DOHH2 (cell line): ENCODE data around the gene SOHLH2.

ENCODE experiments used
- H3F3A ChIP-seq: fragments of 200-600 bp; sonication (generic), shearing (Covaris generic); 2 replicates; pipeline ENCODE4 v1.6.0; 2016; ENCODE audit warnings: antibody characterized with exemption, mild to moderate bottlenecking; ENCODE audit not compliant: control insufficient read depth, insufficient read depth
- H3K27ac ChIP-seq: fragments of 200-600 bp; sonication (generic); 2 replicates; pipeline ENCODE4 v1.5.1; 2014; ENCODE audit warnings: low read depth, mild to moderate bottlenecking, low read length, moderate library complexity
- H3K27me3 ChIP-seq: fragments of 200-600 bp; sonication (generic); 2 replicates; pipeline ENCODE4 v1.6.1; 2014; ENCODE audit warnings: mild to moderate bottlenecking, low read length, mixed read lengths; ENCODE audit not compliant: control insufficient read depth
- H3K36me3 ChIP-seq: fragments of 200-600 bp; sonication (generic); 2 replicates; pipeline ENCODE4 v1.6.1; 2014; ENCODE audit warnings: mild to moderate bottlenecking, low read length, moderate library complexity, mixed read lengths; ENCODE audit not compliant: control insufficient read depth
- H3K4me1 ChIP-seq: fragments of 200-600 bp; sonication (generic); 2 replicates; pipeline ENCODE4 v1.6.1; 2014; ENCODE audit warnings: mild to moderate bottlenecking, low read length, mixed read lengths; ENCODE audit not compliant: control insufficient read depth
- H3K4me2 ChIP-seq: fragments of 200-600 bp; sonication (generic); 2 replicates; pipeline ENCODE4 v1.6.0; 2014; ENCODE audit warnings: mild to moderate bottlenecking, low read length, moderate library complexity
- H3K4me3 ChIP-seq: fragments of 200-600 bp; sonication (generic); 2 replicates; pipeline ENCODE4 v1.5.1; 2014; ENCODE audit warnings: mild to moderate bottlenecking, low read length, mixed read lengths
- H3K79me2 ChIP-seq: fragments of 200-600 bp; sonication (generic); 2 replicates; pipeline ENCODE4 v1.6.1; 2014; ENCODE audit warnings: mild to moderate bottlenecking, low read length, mixed read lengths; ENCODE audit not compliant: control insufficient read depth
- H3K9me2 ChIP-seq: fragments of 200-600 bp; sonication (generic); replicated peaks from 2 replicates; pipeline ENCODE4 v1.6.1; 2014; ENCODE audit warnings: mild to moderate bottlenecking, low read length, mixed read lengths; ENCODE audit not compliant: control insufficient read depth
- H3K9me3 ChIP-seq: fragments of 200-600 bp; sonication (generic); 2 replicates; pipeline ENCODE4 v1.6.1; 2014; ENCODE audit warnings: antibody characterized with exemption, low read length, mixed read lengths; ENCODE audit not compliant: control insufficient read depth, insufficient read depth
- H4K20me1 ChIP-seq: fragments of 200-600 bp; sonication (generic); 2 replicates; pipeline ENCODE4 v1.6.0; 2014; ENCODE audit warnings: low read depth, mild to moderate bottlenecking, antibody characterized with exemption, low read length, moderate library complexity; ENCODE audit not compliant: control insufficient read depth, insufficient read depth
- CTCF ChIP-seq: fragments of 200-600 bp; sonication (generic); IDR thresholded peaks from one replicate; pipeline ENCODE4 v1.5.1; 2014; ENCODE audit warnings: antibody characterized with exemption, mild to moderate bottlenecking, low read depth, low read length; ENCODE audit not compliant: poor library complexity, severe bottlenecking
- EZH2phosphoT487 ChIP-seq: fragments of 200-600 bp; sonication (generic); IDR thresholded peaks from 2 replicates; pipeline ENCODE4 v1.6.1; 2017; ENCODE audit warnings: borderline replicate concordance, mild to moderate bottlenecking, antibody characterized with exemption, low read length, moderate library complexity, mixed read lengths

SOHLH2 gene

GRCh38 chr13:36154567-36155291, 59.6 kb downstream of the SOHLH2 start:
- Histone ChIP-seq H3K4me1 (no peaks in the 10 kb centered on the region), H3F3A (no peaks in the 10 kb centered on the region), H4K20me1 (no peaks in the 10 kb centered on the region), H3K4me2 (no peak overlapping the region), H3K9me2 (no peaks in the 10 kb centered on the region), H3K9me3 (no peaks in the 10 kb centered on the region; the same call in 1 of the 2 replicates), H3K27ac (no peak overlapping the region), H3K79me2 (no peaks in the 10 kb centered on the region), H3K4me3 (no peak overlapping the region), H3K27me3 (no peaks in the 10 kb centered on the region), H3K36me3 (no peaks in the 10 kb centered on the region)
- no peak for TF ChIP-seq EZH2phosphoT487

- no peaks in the 10 kb centered on the region for H3K9me2 ChIP-seq
- H3K27ac ChIP-seq: no peak overlapping the region
- no peaks in the 10 kb centered on the region for H3K4me1 ChIP-seq
- H3K4me2 ChIP-seq: no peak overlapping the region
- H3K4me3 ChIP-seq: no peak overlapping the region
- H3K27me3 ChIP-seq: no peaks in the 10 kb centered on the region
- H3K36me3 ChIP-seq: no peaks in the 10 kb centered on the region
- no peaks in the 10 kb centered on the region for H3F3A ChIP-seq
- TF ChIP-seq CTCF (no peak), EZH2phosphoT487 (no peak)
- no peaks in the 10 kb centered on the region for H3K79me2 ChIP-seq
- no peaks in the 10 kb centered on the region for H4K20me1 ChIP-seq
- no peaks in the 10 kb centered on the region; the same call in 1 of the 2 replicates for H3K9me3 ChIP-seq
These were observed 62.8 kb downstream of the SOHLH2 start for GRCh38 chr13:36151591-36151990.

- no peak for TF ChIP-seq EZH2phosphoT487
- TF ChIP-seq CTCF: no peak
- H3K4me3 ChIP-seq: no peak overlapping the region
- no peaks in the 10 kb centered on the region for H3K9me2 ChIP-seq
- no peak overlapping the region for H3K4me2 ChIP-seq
- H3K4me1 ChIP-seq: no peaks in the 10 kb centered on the region
- H3K27ac ChIP-seq: no peak overlapping the region
- H4K20me1 ChIP-seq: no peaks in the 10 kb centered on the region
- no peaks in the 10 kb centered on the region for H3K36me3 ChIP-seq
- H3F3A ChIP-seq: no peaks in the 10 kb centered on the region
- H3K79me2 ChIP-seq: no peaks in the 10 kb centered on the region
- H3K27me3 ChIP-seq: no peaks in the 10 kb centered on the region
- no peaks in the 10 kb centered on the region for H3K9me3 ChIP-seq
These were observed 65.9 kb downstream of the SOHLH2 start for GRCh38 chr13:36148446-36148845.

- no peaks in the 10 kb centered on the region for H3K79me2 ChIP-seq
- H3K4me2 ChIP-seq: no peak overlapping the region
- no peak for TF ChIP-seq EZH2phosphoT487
- TF ChIP-seq CTCF: no peak
- no peaks in the 10 kb centered on the region for H3K4me1 ChIP-seq
- H3K9me3 ChIP-seq: no peaks in the 10 kb centered on the region
- no peaks in the 10 kb centered on the region for H4K20me1 ChIP-seq
- no peaks in the 10 kb centered on the region for H3K9me2 ChIP-seq
- H3F3A ChIP-seq: no peaks in the 10 kb centered on the region
- H3K36me3 ChIP-seq: no peaks in the 10 kb centered on the region
- H3K4me3 ChIP-seq: no peak overlapping the region
- H3K27ac ChIP-seq: no peak overlapping the region
- H3K27me3 ChIP-seq: no peaks in the 10 kb centered on the region
These were observed 67.0 kb downstream of the SOHLH2 start for GRCh38 chr13:36147330-36147729.
